CD4-positive, alpha-beta T cell treated with Interleukin-4 for 1 hour (primary cell): ENCODE data around the gene TRMT2B.
"Not testable (repeated sequence)": the region's sequence is repeated elsewhere in the genome, so short reads cannot be mapped to it uniquely, and the experiment has no call there.

Source experiments
- DNase-seq, 2 donors: peaks; one replicate each; pipeline ENCODE4 v3.0.0-alpha.2; 2020 to 2022

Gene TRMT2B

GRCh38 chrX:100995469-100995868 is 56.4 kb downstream of the TRMT2B start:
- DNase-seq: no peak

DNA sequence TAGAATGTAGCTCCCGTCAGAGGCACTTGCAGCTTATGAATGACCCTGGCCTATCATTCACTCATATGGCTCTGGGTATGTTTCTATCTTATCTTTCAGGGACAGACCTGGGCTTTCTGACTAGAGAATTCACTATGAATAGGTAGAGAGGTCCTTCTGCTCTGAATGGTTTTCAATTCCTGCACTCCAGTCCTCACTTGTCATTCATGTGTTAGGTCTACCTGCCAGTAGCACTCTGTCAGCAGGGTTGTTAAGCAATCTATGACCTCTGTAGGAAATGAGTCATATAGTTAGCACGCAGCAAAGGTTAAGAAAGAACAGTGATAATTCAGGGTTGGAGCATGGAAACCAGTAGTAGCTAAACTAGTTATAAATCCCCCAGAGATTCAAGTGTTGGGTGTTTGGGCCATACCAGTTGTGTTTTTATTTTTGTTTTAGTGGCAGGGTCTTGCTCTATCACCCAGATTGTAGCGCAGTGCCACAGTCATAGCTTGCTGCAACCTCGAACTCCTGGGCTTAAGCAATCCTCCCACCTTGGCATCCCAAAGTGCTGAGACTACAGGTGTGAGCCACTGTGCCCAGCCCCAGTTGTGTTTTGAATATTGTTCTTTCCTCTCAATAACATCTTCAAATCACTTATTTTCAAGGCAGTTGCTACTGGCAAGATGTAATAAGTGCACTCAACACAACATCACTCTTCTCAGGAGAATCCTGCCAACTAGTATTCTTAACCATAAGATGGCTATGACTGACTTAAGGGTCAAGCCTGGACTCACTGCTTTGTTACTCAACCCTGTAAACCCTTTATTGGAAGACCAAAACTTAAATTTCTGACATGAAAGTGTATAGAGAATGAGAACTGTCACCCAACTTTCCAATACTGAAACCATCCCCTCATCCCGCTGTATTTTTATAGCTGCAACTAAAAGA is 57.3 kb downstream of the TRMT2B start:
- no peak for DNase-seq

DNA sequence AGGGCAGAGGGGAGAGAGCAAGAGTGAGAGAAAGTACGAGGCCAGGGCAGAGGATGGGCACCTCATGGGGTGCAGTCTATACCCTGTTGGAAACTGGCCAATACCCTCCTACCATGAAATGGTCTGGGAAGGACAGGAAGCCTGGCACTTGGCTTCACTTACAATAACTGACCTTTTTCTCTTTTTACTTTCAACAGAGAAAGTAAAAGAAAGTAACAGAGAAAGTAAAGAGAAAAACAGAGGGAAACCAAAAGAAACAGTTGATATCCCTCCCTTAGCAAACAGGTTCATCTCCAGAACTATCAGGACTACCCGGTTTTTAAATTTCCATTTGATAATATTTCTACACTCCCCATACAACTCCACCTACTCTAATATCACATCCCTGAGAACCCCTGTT is 61.8 kb downstream of the TRMT2B start:
- no peak for DNase-seq

- DNase-seq: no peak
Measured at GRCh38 chrX:100984818-100985217, 67.1 kb downstream of the TRMT2B start.

- not testable (repeated sequence) for DNase-seq
Measured at GRCh38 chrX:100981498-100981845, 70.4 kb downstream of the TRMT2B start.

- no peak for DNase-seq
Measured at GRCh38 chrX:100980608-100981497, 71.1 kb downstream of the TRMT2B start.

DNA sequence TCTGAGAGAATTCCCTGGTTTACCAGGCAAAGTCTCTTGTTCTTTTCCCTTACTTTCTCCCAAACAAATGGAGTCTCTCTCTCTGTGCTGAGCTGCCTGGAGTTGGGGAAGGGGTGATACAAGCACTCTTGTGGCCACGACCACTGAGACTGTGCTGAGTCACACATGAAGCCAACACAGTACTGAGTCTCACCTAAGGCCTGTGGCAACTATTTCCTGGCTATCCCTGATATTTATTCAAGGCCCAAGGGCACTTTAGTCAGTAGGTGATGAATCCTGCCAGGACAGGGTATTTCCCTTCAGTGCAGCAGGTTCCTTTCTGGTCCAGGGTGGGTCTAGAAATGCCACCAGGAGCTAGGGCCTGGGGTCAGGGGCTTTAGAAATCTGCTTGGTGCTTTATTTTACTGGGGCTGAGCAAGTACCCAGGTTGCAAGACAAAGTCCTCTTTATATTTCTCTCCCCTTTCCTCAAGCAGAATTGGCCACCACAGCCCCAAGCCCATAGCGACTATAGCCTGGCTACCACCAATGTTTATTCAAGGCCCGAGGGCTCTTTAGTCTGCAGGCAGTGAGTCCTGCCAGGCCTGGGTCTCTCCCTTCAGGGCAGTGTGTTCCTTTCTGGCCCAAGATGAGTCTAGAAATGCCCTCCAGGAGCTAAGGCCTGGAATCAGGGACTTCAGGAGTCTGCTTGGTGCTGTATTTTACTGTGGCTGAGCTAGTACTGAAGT is 71.9 kb downstream of the TRMT2B start:
- no peak for DNase-seq

- DNase-seq: no peak
Measured at GRCh38 chrX:100976211-100976610, 75.7 kb downstream of the TRMT2B start.

GRCh38 chrX:100975212-100975611 is 76.7 kb downstream of the TRMT2B start:
- DNase-seq: no peak

DNA sequence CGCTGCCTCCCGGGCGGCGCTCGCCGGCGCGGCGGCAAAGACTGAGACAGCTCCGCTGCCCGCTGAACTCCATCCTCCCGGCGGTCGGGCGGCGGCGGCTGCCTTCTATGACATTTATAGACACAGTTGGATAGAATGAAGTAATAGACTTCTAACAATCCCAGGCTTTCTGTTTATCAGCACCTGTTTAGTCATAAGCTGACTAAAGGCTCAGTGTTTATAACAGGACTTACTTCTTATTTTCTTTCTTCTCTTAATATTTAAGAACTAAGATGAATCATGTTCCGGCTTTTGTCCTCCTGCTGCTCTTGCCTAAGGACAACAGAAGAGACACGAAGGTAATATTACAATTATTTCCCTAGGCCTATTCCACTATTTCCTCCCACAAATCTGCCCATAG is 78.5 kb downstream of the TRMT2B start:
- DNase-seq: no peak

DNA sequence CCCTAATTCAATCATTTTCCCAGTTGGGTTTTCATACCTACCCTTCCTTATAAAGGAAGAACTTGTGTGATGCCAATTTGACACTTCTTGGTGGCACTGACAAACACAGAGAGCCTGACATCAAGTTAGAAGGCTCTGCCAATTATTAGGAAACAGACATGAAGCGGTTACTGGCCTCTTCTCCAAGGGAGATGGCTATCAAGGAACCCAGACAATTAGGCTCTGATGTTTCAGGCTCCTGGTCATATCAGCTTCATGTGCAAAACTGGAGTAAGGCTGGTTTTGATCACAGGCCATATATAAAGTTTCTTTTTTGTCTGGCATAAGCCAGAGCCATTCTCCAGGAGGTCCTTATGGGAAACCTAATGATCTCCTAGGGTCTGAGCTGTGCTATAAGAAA is 82.0 kb downstream of the TRMT2B start:
- no peak for DNase-seq

DNA sequence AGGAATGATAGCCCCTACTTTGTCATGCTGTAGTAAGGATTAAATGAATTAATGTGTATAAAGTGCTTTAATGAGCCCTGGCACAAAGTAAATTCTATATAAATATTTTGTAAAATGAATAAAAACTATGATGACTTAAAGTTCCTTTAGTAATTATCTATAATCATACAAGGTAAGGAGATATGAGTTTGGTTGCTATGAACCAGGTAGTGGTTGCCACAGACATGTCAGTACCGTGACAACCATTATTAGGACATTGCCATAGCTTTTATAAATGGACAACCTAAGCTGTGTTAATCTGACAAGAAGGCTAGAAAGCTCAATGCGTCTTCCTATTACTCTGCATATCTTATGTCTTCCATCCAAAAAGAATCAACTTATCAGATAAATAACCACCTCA is 82.5 kb downstream of the TRMT2B start, which contains the start of gene ARL13A:
Gene ARL13A (plus strand): TSS at position 301 of the 400 bp plus-strand sequence. CDS start 3,982 bp downstream, outside the sequence.
- no peak for DNase-seq

DNA sequence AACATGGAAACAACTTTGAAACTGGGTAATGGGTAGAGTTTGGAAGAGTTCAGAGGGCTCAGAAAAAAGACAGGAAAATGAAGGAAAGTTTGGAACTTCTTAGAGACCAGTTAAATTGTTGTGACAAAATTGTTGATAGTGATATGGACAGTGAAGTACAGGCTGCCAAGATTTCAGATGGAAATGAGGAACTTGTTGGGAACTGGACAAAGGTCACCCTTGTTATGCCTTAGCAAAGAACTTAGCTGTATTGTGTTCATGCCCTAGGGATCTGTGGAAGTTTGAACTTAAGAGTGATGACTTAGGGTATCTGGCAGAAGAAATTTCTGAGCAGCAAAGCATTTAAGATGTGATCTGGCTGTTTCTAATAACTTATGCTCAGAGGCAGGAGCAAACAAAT is 87.5 kb downstream of the TRMT2B start:
- no peak for DNase-seq

- no peak for DNase-seq
Measured at GRCh38 chrX:100962811-100963210, 89.1 kb downstream of the TRMT2B start.
